IPS-18a (cell line): ENCODE results near the gene CABYR.

Experiments
- H3K27ac ChIP-seq: one replicate; pipeline ENCODE4 v1.5.1; 2013; ENCODE audit warnings: low read length
- H3K27me3 ChIP-seq: one replicate; pipeline ENCODE4 v1.6.1; 2013; ENCODE audit warnings: mild to moderate bottlenecking, low read length; ENCODE audit not compliant: control insufficient read depth, insufficient read depth
- H3K36me3 ChIP-seq: one replicate; pipeline ENCODE4 v1.6.1; 2013; ENCODE audit warnings: low read depth, low read length; ENCODE audit not compliant: control insufficient read depth
- H3K4me1 ChIP-seq: one replicate; pipeline ENCODE4 v1.6.1; 2013; ENCODE audit warnings: low read depth, low read length; ENCODE audit not compliant: control insufficient read depth
- H3K4me3 ChIP-seq: one replicate; pipeline ENCODE4 v1.5.1; 2013; ENCODE audit warnings: low read length
- H3K9ac ChIP-seq: one replicate; pipeline ENCODE4 v1.6.1; 2013; ENCODE audit warnings: mild to moderate bottlenecking, low read length, moderate library complexity
- H3K9me3 ChIP-seq: one replicate; pipeline ENCODE4 v1.6.1; 2013; ENCODE audit warnings: low read depth, low read length; ENCODE audit not compliant: control insufficient read depth

The CABYR gene, protein sequence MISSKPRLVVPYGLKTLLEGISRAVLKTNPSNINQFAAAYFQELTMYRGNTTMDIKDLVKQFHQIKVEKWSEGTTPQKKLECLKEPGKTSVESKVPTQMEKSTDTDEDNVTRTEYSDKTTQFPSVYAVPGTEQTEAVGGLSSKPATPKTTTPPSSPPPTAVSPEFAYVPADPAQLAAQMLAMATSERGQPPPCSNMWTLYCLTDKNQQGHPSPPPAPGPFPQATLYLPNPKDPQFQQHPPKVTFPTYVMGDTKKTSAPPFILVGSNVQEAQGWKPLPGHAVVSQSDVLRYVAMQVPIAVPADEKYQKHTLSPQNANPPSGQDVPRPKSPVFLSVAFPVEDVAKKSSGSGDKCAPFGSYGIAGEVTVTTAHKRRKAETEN

DNA sequence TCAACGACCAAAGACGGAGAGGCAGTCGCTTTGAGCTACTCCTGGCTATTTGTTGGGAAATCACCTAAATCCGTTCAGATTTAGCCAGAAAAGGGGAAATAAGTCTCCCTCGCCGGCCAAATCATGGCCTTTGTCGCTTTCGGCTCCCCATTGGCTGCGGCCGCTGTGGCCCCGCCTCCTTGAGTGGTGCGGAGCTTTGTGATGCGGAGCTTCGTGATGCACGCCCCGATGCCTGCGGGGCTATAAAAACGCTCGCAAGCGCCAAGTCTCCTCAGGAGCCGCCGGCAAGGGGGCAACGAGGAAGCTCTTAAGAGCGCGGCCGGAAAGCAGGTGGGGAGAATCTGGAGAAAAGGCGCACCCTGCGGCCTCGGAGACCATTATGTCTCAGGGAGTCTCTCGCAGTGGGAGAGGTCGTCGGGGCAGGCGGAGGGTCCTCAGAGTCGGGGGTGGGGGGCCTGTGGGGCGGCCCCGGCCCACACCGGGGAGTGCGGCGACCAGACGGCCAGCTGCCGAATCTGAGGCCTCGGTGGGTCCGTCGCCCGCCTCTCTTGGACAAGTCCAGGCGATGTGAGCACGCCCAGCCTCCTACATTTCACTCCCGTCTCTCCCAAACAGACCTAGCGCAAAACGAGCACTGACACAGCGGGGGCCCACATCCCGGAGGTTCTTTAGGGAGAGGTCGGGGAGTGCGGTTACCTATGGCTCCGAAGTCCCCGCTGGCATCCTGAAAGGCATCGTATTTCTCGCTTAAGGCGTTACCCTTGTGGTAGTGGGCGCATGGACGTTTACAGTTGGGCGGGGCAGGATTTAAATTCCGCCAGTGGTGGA lies at the start of gene CABYR:
TSS of gene CABYR (plus strand) at position 274 of the 828 bp plus-strand sequence. CDS start 4,053 bp downstream, outside the sequence.
- Histone ChIP-seq H3K27ac (peak within 1 kb of the TSS; percentile 67), H3K9ac (peak within 1 kb of the TSS; percentile 64), H3K4me3 (peak within 1 kb of the TSS; percentile 76)

DNA sequence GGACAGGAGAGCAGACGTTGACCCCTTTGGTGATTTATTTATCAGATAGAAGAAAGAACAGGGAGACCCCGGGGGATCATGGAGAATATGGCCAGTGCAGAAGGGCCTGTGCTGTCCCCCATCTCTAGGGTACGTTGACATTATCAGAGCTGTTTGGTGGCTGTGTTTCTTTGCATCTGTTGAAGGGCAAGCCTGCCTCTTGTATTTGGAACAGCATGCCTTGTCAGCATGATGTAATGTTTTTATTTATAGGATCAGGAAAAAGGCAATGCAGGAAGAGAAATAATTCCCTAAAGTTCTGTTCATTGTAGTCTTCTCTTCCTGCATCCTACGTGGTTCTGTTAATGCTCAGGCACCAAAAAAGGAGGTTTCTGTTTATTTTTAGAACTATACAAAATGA lies 49.8 kb upstream of the CABYR start:
- Histone ChIP-seq H3K4me3 (no peak overlapping the region), H3K9me3 (no peaks in the 10 kb centered on the region), H3K36me3 (no peaks in the 10 kb centered on the region), H3K27me3 (no peaks in the 10 kb centered on the region), H3K9ac (no peak overlapping the region), H3K27ac (no peak overlapping the region), H3K4me1 (no peaks in the 10 kb centered on the region)

More for the DNA sequence above, at the start of gene CABYR:
- no peaks in the 10 kb centered on the region for H3K36me3 ChIP-seq
- H3K4me1 ChIP-seq: peaks cover 17% of the 10 kb centered on the region
- no peaks in the 10 kb centered on the region for H3K27me3 ChIP-seq
- no peaks in the 10 kb centered on the region for H3K9me3 ChIP-seq

DNA sequence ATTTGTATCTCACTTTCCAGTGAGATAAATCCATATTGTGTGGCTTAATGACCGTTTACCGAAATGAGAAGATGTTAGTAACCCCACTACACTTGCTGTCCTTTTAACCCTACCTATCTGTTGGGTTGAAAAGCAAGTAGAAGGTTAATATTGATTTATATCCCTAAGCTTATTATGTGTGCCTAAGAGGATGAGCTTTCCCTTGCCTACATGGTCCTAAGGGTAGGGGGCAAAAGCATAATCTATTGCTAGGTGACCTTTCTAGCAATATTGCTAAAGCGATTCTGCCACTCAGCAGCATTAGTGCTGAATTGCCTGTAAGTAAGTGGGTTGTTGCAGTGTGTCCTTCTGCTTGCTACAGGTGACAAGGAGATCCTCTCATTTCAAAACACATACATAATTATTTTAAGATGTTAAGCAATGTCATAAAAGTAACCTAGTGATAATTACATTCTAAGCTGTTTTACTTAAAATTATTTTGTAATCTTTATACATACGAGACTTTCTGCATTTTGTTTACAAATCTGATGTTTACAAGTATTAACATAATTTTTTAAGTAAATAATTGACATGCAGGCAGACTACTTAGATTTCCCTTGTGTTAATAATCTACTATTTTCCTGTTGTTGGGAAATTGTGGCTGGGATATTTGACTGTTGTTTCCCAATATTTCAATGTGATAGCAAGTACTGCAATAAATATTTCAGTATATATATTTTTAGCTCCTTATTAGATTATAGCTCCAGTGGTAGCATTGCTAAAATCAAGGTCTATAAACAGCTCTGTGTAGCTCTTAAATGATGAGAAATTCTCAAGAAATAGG lies 49.1 kb upstream of the CABYR start:
- Histone ChIP-seq H3K27me3 (no peaks in the 10 kb centered on the region), H3K9me3 (no peaks in the 10 kb centered on the region), H3K36me3 (no peaks in the 10 kb centered on the region), H3K9ac (no peak overlapping the region), H3K4me1 (no peaks in the 10 kb centered on the region), H3K27ac (no peak overlapping the region), H3K4me3 (no peak overlapping the region)

DNA sequence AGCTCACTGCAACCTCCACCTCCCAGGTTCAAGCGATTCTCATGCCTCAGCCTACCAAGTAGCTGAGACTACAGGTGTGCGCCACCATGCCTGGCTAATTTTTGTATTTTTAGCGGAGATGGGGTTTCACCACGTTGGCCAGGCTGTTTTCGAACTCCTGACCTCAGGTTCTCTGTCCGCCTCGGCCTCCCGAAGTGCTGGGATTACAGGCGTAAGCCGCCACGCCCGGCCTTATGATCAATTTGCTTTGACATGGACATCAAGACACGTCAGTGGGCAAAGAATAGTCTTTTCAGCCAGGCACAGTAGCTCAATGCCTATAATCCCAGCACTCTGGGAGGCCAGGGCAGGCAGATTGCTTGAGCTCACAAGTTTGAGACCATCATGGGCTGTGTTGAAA lies 48.0 kb upstream of the CABYR start:
- Histone ChIP-seq H3K36me3 (no peaks in the 10 kb centered on the region), H3K9ac (no peak overlapping the region), H3K27me3 (no peaks in the 10 kb centered on the region), H3K4me3 (no peak overlapping the region), H3K9me3 (no peaks in the 10 kb centered on the region), H3K4me1 (no peaks in the 10 kb centered on the region), H3K27ac (no peak overlapping the region)

DNA sequence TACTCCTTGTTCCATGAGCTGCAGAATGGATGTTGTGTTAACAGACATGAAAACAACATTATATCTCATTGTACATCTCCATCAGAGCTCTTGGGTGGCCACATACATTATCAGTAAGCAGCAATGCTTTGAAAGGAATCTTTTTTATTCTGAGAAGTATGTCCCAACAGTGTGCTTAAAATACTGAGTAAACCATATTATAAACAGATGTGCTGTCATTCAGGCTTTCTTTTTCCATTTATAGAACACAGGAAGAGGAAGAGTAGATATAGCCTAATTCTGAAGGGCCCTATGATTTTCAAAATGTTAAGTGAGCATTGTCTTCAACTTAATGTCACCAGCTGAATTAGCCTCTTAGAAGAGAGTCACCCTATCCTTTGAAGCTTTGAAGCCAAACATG lies 44.3 kb upstream of the CABYR start:
- no peak overlapping the region for H3K9ac ChIP-seq
- H3K4me3 ChIP-seq: no peak overlapping the region
- H3K27ac ChIP-seq: no peak overlapping the region
- no peaks in the 10 kb centered on the region for H3K9me3 ChIP-seq
- H3K27me3 ChIP-seq: no peaks in the 10 kb centered on the region
- H3K4me1 ChIP-seq: no peaks in the 10 kb centered on the region
- H3K36me3 ChIP-seq: no peaks in the 10 kb centered on the region

DNA sequence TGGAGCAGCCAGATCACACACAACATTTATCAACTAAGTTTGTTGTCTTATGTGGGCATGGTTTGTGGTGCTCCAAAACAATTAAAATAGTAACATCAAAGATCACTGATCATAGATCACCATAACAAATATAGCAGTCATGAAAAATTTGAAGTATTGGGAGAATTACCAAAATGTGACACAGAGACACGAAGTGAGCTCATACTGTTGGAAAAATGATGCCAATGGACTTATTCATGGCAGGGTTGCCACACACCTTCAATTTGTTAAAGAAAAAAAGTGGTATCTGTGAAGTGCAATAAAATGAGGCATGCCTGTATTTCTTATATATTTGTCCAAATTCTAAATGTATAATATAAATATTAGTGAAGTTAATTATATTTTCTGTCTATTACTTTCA lies 42.9 kb upstream of the CABYR start:
- Histone ChIP-seq H3K27ac (no peak overlapping the region), H3K9me3 (no peaks in the 10 kb centered on the region), H3K9ac (no peak overlapping the region), H3K36me3 (no peaks in the 10 kb centered on the region), H3K27me3 (no peaks in the 10 kb centered on the region), H3K4me1 (no peaks in the 10 kb centered on the region), H3K4me3 (no peak overlapping the region)

DNA sequence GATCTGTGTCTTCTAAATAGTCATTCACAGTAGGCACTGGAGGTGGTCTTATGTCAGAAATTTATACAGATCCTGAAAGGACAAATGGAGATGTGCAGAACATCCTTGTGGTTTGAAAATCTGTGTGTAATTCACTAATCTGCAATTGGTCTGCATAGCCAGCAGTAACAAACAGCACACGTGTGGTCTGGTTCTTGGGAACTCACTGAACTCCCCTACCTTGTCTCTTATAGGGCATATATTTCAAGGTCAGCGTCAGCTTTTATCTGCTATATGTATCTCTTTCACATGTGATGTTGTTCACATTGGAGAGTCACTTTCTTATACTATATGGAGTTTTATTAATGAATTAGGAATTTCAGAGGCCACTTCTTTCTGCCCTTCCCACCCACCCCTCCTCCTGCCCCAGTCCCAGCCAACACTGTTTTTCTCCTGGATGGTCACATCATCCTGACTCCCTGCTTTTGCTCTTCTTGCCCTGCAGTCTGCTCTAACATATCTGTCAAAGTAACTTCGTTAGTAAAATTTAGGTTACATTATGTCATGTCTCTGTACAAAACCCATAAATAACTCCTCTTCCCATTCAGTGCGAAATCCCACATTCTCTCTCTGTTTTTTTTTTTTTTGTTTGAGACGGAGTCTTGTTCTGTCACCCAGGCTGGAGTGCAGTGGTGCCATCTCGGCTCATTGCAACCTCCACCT lies 35.4 kb upstream of the CABYR start:
- H3K27ac ChIP-seq: no peak overlapping the region

DNA sequence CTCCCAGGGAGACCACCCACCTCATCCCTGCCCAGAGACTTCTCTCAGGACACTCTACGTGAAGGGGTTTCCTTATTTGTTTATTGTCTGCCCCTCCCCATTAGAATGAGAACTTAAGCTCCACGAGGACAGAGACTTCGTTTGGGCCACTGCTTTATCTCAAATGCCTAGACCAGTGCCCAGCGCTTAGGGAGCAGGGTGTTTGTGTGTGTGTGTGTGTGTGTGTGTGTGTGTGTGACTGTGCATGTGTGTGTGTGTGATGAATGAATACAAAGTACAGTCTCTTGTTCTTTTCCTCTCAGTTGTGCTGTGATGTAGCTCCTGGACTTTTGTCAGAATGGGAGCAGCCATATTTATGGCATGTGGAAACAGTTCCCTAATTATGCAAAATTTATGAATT lies 34.4 kb upstream of the CABYR start:
- no peaks in the 10 kb centered on the region for H3K36me3 ChIP-seq
- H3K4me3 ChIP-seq: no peak overlapping the region
- no peaks in the 10 kb centered on the region for H3K9me3 ChIP-seq
- H3K9ac ChIP-seq: no peak overlapping the region
- H3K27me3 ChIP-seq: no peaks in the 10 kb centered on the region
- no peak overlapping the region for H3K27ac ChIP-seq
- H3K4me1 ChIP-seq: no peaks in the 10 kb centered on the region

More for the DNA sequence above, 35.4 kb upstream of the CABYR start:
- Histone ChIP-seq H3K4me1 (no peaks in the 10 kb centered on the region), H3K36me3 (no peaks in the 10 kb centered on the region), H3K27me3 (no peaks in the 10 kb centered on the region), H3K9me3 (no peaks in the 10 kb centered on the region), H3K9ac (no peak overlapping the region), H3K4me3 (no peak overlapping the region)

DNA sequence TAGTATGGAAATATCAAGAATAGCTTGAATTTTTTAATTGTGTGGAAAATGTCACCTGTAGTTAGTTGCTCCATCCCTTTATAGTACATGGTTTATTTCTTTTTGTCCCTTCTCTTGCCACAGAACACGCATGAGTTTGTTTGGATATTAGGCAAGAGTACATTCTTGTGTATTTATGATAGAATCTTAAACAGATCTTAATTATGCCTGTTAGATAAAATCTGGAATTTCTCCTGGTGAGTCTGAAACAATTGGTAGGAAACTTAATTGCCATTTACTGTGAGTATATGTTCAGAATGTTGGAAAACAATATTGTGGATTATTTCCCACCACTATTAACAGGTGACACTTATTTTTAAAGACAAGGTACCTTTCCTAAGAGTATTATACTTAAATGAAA lies 30.2 kb upstream of the CABYR start:
- no peak overlapping the region for H3K27ac ChIP-seq
- no peaks in the 10 kb centered on the region for H3K9me3 ChIP-seq
- H3K36me3 ChIP-seq: no peaks in the 10 kb centered on the region
- no peak overlapping the region for H3K9ac ChIP-seq
- H3K4me3 ChIP-seq: no peak overlapping the region
- peaks cover 4% of the 10 kb centered on the region for H3K4me1 ChIP-seq
- H3K27me3 ChIP-seq: no peaks in the 10 kb centered on the region

DNA sequence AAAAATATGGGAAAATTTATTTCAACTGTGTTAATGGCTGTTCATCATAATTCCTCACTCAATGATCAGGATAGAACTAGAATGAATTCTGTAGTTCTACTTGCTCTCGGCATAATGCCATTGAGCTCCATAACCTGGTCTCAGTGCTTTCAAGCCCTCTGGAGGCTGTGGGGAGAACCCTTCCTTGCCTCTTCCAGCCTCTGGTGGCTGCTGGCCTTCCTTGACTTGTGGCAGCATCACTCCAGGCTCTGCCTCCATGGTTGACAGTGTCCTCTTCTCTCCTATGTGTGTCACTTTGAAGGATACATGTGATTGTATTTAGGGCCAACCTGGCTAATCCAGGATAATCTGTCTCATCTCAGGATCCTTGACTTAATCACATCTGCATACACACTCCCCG lies 26.9 kb upstream of the CABYR start:
- no peak overlapping the region for H3K4me3 ChIP-seq
- H3K9me3 ChIP-seq: no peaks in the 10 kb centered on the region
- peaks cover 4% of the 10 kb centered on the region for H3K4me1 ChIP-seq
- no peak overlapping the region for H3K9ac ChIP-seq
- H3K27ac ChIP-seq: no peak overlapping the region
- H3K27me3 ChIP-seq: no peaks in the 10 kb centered on the region
- H3K36me3 ChIP-seq: no peaks in the 10 kb centered on the region

DNA sequence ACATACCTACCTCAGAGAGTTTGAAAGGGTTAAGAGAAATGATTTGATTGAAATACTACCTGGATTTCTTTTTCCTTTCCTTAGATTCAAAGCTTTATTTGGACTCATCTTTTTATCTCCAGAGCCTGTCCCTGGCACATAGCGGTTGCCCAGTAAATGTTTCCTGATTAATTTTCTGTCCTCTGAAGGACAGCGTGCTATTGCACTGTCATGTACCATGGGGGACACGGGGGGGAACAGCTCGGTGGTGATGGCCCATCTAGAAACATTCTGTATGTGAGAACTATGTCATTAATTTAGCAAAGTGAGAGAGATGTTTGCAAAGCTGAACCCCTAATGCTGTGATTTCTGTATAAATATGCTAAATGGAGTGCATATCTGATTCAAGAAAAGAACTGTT lies 26.4 kb upstream of the CABYR start:
- no peak overlapping the region for H3K9ac ChIP-seq
- no peak overlapping the region for H3K4me3 ChIP-seq
- no peaks in the 10 kb centered on the region for H3K36me3 ChIP-seq
- H3K9me3 ChIP-seq: no peaks in the 10 kb centered on the region
- no peaks in the 10 kb centered on the region for H3K27me3 ChIP-seq
- H3K4me1 ChIP-seq: peaks cover 4% of the 10 kb centered on the region
- no peak overlapping the region for H3K27ac ChIP-seq
